IPS-18a (cell line): ENCODE data around the gene IFT122.
A peak's percentile ranks its signal among the peaks of the same experiment; 100 is the strongest.

Source experiments
- H3K27ac ChIP-seq: one replicate; pipeline ENCODE4 v1.5.1; 2013; ENCODE audit warnings: low read length
- H3K27me3 ChIP-seq: one replicate; pipeline ENCODE4 v1.6.1; 2013; ENCODE audit warnings: mild to moderate bottlenecking, low read length; ENCODE audit not compliant: control insufficient read depth, insufficient read depth
- H3K36me3 ChIP-seq: one replicate; pipeline ENCODE4 v1.6.1; 2013; ENCODE audit warnings: low read depth, low read length; ENCODE audit not compliant: control insufficient read depth
- H3K4me1 ChIP-seq: one replicate; pipeline ENCODE4 v1.6.1; 2013; ENCODE audit warnings: low read depth, low read length; ENCODE audit not compliant: control insufficient read depth
- H3K4me3 ChIP-seq: one replicate; pipeline ENCODE4 v1.5.1; 2013; ENCODE audit warnings: low read length
- H3K9ac ChIP-seq: one replicate; pipeline ENCODE4 v1.6.1; 2013; ENCODE audit warnings: mild to moderate bottlenecking, low read length, moderate library complexity
- H3K9me3 ChIP-seq: one replicate; pipeline ENCODE4 v1.6.1; 2013; ENCODE audit warnings: low read depth, low read length; ENCODE audit not compliant: control insufficient read depth

IFT122 gene

GRCh38 chr3:129428376-129429079 is 11.5 kb upstream of the IFT122 start, which contains the start of gene EFCAB12:
Gene EFCAB12 (minus strand): TSS chr3:129428636. CDS start chr3:129428488, 148 bp downstream.
- peak within 1 kb of the TSS; percentile 47 for H3K27ac ChIP-seq
- peaks cover 24% of the 10 kb centered on the region for H3K36me3 ChIP-seq
- H3K4me3 ChIP-seq = peak within 1 kb of the TSS; percentile 75
- peaks cover 34% of the 10 kb centered on the region for H3K4me1 ChIP-seq
- no peaks in the 10 kb centered on the region for H3K9me3 ChIP-seq
- peaks cover 13% of the 10 kb centered on the region for H3K27me3 ChIP-seq
- H3K9ac ChIP-seq = peak within 1 kb of the TSS; percentile 54

- Histone ChIP-seq H3K4me3 (peak overlapping the region; percentile 75), H3K36me3 (peaks cover 30% of the 10 kb centered on the region), H3K4me1 (peaks cover 32% of the 10 kb centered on the region), H3K27ac (peak overlapping the region; percentile 47), H3K27me3 (peaks cover 13% of the 10 kb centered on the region), H3K9ac (peak overlapping the region; percentile 54), H3K9me3 (no peaks in the 10 kb centered on the region)
Measured at GRCh38 chr3:129429080-129429451, 11.0 kb upstream of the IFT122 start.

GRCh38 chr3:129429602-129430001 is 10.4 kb upstream of the IFT122 start:
- Histone ChIP-seq H3K27me3 (peaks cover 13% of the 10 kb centered on the region), H3K9me3 (no peaks in the 10 kb centered on the region), H3K4me1 (peaks cover 27% of the 10 kb centered on the region), H3K36me3 (peaks cover 35% of the 10 kb centered on the region), H3K27ac (no peak overlapping the region), H3K9ac (no peak overlapping the region), H3K4me3 (no peak overlapping the region)

GRCh38 chr3:129432036-129432435 is 8.0 kb upstream of the IFT122 start:
- no peak overlapping the region for H3K4me3 ChIP-seq
- peaks cover 13% of the 10 kb centered on the region for H3K27me3 ChIP-seq
- no peak overlapping the region for H3K9ac ChIP-seq
- H3K36me3 ChIP-seq = peaks cover 57% of the 10 kb centered on the region
- H3K27ac ChIP-seq = no peak overlapping the region
- H3K4me1 ChIP-seq = peaks cover 13% of the 10 kb centered on the region
- H3K9me3 ChIP-seq = no peaks in the 10 kb centered on the region

- H3K9ac ChIP-seq = no peak overlapping the region
- peaks cover 6% of the 10 kb centered on the region for H3K27me3 ChIP-seq
- H3K4me3 ChIP-seq = no peak overlapping the region
- H3K9me3 ChIP-seq = no peaks in the 10 kb centered on the region
- H3K4me1 ChIP-seq = peaks cover 13% of the 10 kb centered on the region
- peaks cover 64% of the 10 kb centered on the region for H3K36me3 ChIP-seq
- H3K27ac ChIP-seq = no peak overlapping the region
Measured at GRCh38 chr3:129432671-129433070, 7.4 kb upstream of the IFT122 start.

- peaks cover 68% of the 10 kb centered on the region for H3K36me3 ChIP-seq
- H3K4me1 ChIP-seq = peaks cover 17% of the 10 kb centered on the region
- no peak overlapping the region for H3K27ac ChIP-seq
- no peaks in the 10 kb centered on the region for H3K27me3 ChIP-seq
- no peak overlapping the region for H3K9ac ChIP-seq
- H3K9me3 ChIP-seq = no peaks in the 10 kb centered on the region
- no peak overlapping the region for H3K4me3 ChIP-seq
Measured at GRCh38 chr3:129433565-129433964, 6.5 kb upstream of the IFT122 start.

- Histone ChIP-seq H3K36me3 (peaks cover 68% of the 10 kb centered on the region), H3K4me3 (no peak overlapping the region), H3K9ac (no peak overlapping the region), H3K27me3 (no peaks in the 10 kb centered on the region), H3K4me1 (peaks cover 15% of the 10 kb centered on the region), H3K9me3 (no peaks in the 10 kb centered on the region), H3K27ac (no peak overlapping the region)
Measured at GRCh38 chr3:129434140-129434539, 5.9 kb upstream of the IFT122 start.

- Histone ChIP-seq H3K4me3 (no peak overlapping the region), H3K27me3 (no peaks in the 10 kb centered on the region), H3K36me3 (peaks cover 68% of the 10 kb centered on the region), H3K27ac (no peak overlapping the region), H3K9me3 (no peaks in the 10 kb centered on the region), H3K4me1 (peaks cover 6% of the 10 kb centered on the region), H3K9ac (no peak overlapping the region)
Measured at GRCh38 chr3:129435367-129435766, 4.7 kb upstream of the IFT122 start.

GRCh38 chr3:129439226-129439816 is 703 bp upstream of the IFT122 start:
- Histone ChIP-seq H3K4me3 (peak overlapping the region; percentile 87), H3K4me1 (peaks cover 14% of the 10 kb centered on the region), H3K9me3 (no peaks in the 10 kb centered on the region), H3K27ac (no peak overlapping the region), H3K9ac (peak overlapping the region; percentile 76), H3K27me3 (no peaks in the 10 kb centered on the region), H3K36me3 (peaks cover 35% of the 10 kb centered on the region)

- Histone ChIP-seq H3K27me3 (no peaks in the 10 kb centered on the region), H3K4me3 (peak overlapping the region; percentile 87), H3K9ac (peak overlapping the region; percentile 78), H3K9me3 (no peaks in the 10 kb centered on the region), H3K27ac (peak overlapping the region; percentile 51), H3K36me3 (peaks cover 22% of the 10 kb centered on the region), H3K4me1 (peaks cover 14% of the 10 kb centered on the region)
Measured at GRCh38 chr3:129440618-129441190, 680 bp downstream of the IFT122 start.

- H3K4me3 ChIP-seq = peak overlapping the region; percentile 87
- no peaks in the 10 kb centered on the region for H3K9me3 ChIP-seq
- no peak overlapping the region for H3K27ac ChIP-seq
- no peaks in the 10 kb centered on the region for H3K27me3 ChIP-seq
- peaks cover 18% of the 10 kb centered on the region for H3K36me3 ChIP-seq
- peaks cover 14% of the 10 kb centered on the region for H3K4me1 ChIP-seq
- peak overlapping the region; percentile 78 for H3K9ac ChIP-seq
Measured at GRCh38 chr3:129441215-129441614, 1.2 kb downstream of the IFT122 start.
